Fibroblast of villous mesenchyme (primary cell): ENCODE data around the gene TALDO1. TPM values are rescaled to one million over a fixed set of nuclear protein-coding genes. Genes with fewer than 3 reads are reported as not detected.

ENCODE experiments used
- DNase-seq: peaks from one replicate; pipeline ENCODE4 v3.0.0-alpha.2; 2010; ENCODE audit warnings: low read depth
- H3K4me3 ChIP-seq: 2 replicates; pipeline ENCODE4 v1.5.1; 2011; ENCODE audit warnings: low read depth, mild to moderate bottlenecking, low read length
- CTCF ChIP-seq: IDR thresholded peaks from 2 replicates; pipeline ENCODE4 v1.5.1; 2012; ENCODE audit warnings: low read depth, mild to moderate bottlenecking, low read length; ENCODE audit not compliant: insufficient read depth
- total RNA-seq: library from RNA; depleted of rRNA; stranded (reverse); fragments of >200 nt; gene quantifications from 2 replicates; pipeline ENCODE4 v1.2.3, GENCODE V29; 2012

TALDO1 gene
- total RNA-seq, 1 donor, result 148 TPM

- peak within 1 kb of the TSS; percentile 77 for H3K4me3 ChIP-seq
- peak; percentile 83 for DNase-seq
- no peak for TF ChIP-seq CTCF
These were observed 30.3 kb downstream of the TALDO1 start, which contains the start of gene GATD1 for GRCh38 chr11:777288-778255. Gene GATD1, minus strand, starts transcription at chr11:777487. Its CDS starts 25 bp downstream, at chr11:777462.

DNA sequence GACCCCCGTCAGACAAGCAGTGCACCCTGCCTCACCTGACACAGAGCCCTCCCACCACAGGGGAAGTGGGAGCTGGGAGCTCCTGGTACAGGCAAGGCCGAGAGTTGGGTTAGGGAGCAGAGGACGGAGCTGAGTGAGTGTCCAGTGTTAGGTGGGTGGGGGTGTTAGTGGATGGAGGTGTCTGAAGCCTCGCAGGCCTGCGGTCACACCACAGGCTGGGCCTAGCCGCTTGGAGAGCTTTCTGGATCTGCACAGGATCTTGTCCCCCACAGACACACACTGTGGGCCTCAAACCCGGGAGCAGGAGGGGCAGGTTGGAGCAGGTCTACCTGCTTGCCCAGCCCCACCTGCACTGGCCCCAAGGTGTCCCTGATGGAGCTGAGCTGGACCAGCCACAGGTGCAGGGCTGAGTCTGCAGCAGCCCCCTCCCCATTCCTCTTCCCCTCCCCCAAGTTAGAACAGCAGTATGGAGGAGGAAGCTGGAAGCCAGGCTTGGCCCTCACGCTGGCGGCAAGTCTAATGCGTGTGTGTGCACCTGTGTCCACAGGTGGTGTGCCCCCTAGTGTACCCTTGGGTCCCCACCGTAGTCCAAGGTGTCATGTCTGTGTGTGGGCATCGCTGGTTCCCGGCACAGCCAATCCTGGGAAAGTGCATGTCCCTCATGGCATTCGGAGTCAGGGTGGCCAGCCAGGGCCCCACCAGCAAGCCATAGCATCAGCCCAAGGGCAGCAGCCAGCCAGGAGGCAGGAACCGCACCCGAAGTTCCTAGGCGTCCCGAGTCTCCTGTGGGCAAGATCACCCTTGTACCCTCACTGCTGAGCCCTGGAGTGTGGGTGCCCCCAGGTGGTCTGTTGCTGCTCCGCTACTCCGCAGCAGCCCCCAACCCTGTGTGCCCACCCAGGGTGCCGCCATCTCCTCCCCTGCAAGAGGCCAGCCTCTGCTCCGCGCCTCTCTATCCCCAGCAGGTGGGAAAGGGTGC, 32.0 kb downstream of the TALDO1 start:
- no peak overlapping the region for H3K4me3 ChIP-seq
- DNase-seq, result no peak
- no peak for TF ChIP-seq CTCF

DNA sequence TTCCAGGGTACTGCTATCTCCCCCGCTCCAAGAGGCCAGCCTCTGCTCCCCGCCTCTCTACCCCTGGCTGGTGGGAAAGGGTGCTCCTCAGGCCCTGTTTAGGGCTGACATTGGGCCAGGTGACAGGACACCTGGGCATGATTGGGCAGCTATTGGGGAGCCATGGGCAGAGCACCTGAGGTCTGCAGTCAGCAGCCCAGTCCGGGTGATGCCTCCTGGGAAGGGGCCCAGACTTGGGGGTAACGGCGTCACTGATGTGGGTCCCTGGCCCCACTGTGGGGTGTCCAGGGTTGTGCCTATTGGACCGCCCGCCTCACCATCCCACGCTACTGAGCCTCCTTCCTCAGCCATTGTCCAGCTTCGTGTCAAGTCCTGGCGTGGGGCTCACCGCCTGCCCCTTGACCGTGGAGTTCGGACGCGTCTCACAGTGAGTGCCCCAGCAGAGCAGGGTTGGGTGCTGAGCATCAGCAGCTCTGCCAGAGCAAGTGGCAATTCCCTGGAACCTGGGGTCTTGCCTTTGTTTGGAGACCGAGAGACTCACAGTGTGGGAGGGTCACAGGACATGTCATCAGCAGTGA, 32.8 kb downstream of the TALDO1 start:
- H3K4me3 ChIP-seq, result no peak overlapping the region
- no peak for TF ChIP-seq CTCF
- no peak for DNase-seq

- DNase-seq, result no peak
- TF ChIP-seq CTCF, result no peak
- no peak overlapping the region for H3K4me3 ChIP-seq
These were observed 35.3 kb downstream of the TALDO1 start for GRCh38 chr11:782264-783174.

DNA sequence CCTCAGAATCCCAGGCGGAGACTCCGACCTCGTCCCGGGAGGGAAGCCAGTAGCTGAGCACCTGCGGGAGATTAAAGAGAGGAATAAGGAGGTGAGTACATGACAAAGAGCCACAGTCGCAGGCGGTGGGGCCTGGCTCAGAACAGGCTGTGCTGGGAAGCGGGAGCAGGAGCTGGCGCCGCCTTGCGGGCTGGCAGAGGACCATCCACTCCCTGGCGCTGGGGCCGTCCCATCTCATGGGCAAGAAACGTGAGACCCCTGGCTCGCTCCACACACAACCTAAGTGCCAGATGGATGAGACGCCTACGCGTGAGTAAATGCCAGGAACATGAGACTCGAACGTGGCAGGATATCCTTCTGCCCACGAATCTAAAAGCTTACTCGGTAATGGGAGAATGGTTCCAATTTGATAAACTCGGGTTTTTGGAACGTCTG, 36.3 kb downstream of the TALDO1 start:
- H3K4me3 ChIP-seq, result no peak overlapping the region
- peak; percentile 77 for DNase-seq
- TF ChIP-seq CTCF, result peak; percentile 86
